Breast epithelium (tissue), 3 donors: ENCODE measurements around the gene ISCU.

Experiments used
- CTCF ChIP-seq, 3 donors: fragments of 450-650 bp; IDR thresholded peaks; one replicate each; pipeline ENCODE4 v1.5.1; 2016 to 2017; ENCODE audit warnings: antibody characterized with exemption in 3 of 3, mild to moderate bottlenecking in 3 of 3, moderate library complexity in 3 of 3
- POLR2A ChIP-seq: fragments of 450-650 bp; IDR thresholded peaks from one replicate; pipeline ENCODE4 v1.6.1; 2016; ENCODE audit warnings: antibody characterized with exemption, mild to moderate bottlenecking, moderate library complexity
- POLR2AphosphoS5 ChIP-seq, 3 donors: sonication (generic); formaldehyde crosslinking; IDR thresholded peaks; one replicate each; pipeline ENCODE4 v1.6.1; 2017; ENCODE audit warnings: antibody characterized with exemption in 3 of 3

- TF ChIP-seq CTCF (IDR thresholded peaks at IDR 0.05) (no peak), POLR2A (no peak), POLR2AphosphoS5 (IDR thresholded peaks at IDR 0.05) (no peak)
Measured at GRCh38 chr12:108589840-108590229, 27.4 kb downstream of the ISCU start.
